Measurements from ENCODE around the gene SERPINA4. TPM values are rescaled to one million over a fixed set of nuclear protein-coding genes. Genes with fewer than 3 reads are reported as not detected.

SERPINA4 gene
- total and polyA plus RNA-seq, 2 of the 13 experiments (the other 11 are each of a cell fraction or from before 2014, with no cell fraction given) = 39.1 to 57.8 TPM

GRCh38 chr14:94598816-94599655 is 37.8 kb downstream of the SERPINA4 start (continued):
- TF ChIP-seq, protein P1, sequence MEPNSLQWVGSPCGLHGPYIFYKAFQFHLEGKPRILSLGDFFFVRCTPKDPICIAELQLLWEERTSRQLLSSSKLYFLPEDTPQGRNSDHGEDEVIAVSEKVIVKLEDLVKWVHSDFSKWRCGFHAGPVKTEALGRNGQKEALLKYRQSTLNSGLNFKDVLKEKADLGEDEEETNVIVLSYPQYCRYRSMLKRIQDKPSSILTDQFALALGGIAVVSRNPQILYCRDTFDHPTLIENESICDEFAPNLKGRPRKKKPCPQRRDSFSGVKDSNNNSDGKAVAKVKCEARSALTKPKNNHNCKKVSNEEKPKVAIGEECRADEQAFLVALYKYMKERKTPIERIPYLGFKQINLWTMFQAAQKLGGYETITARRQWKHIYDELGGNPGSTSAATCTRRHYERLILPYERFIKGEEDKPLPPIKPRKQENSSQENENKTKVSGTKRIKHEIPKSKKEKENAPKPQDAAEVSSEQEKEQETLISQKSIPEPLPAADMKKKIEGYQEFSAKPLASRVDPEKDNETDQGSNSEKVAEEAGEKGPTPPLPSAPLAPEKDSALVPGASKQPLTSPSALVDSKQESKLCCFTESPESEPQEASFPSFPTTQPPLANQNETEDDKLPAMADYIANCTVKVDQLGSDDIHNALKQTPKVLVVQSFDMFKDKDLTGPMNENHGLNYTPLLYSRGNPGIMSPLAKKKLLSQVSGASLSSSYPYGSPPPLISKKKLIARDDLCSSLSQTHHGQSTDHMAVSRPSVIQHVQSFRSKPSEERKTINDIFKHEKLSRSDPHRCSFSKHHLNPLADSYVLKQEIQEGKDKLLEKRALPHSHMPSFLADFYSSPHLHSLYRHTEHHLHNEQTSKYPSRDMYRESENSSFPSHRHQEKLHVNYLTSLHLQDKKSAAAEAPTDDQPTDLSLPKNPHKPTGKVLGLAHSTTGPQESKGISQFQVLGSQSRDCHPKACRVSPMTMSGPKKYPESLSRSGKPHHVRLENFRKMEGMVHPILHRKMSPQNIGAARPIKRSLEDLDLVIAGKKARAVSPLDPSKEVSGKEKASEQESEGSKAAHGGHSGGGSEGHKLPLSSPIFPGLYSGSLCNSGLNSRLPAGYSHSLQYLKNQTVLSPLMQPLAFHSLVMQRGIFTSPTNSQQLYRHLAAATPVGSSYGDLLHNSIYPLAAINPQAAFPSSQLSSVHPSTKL (CRISPR knock-in tag; IDR thresholded peaks at IDR 0.05) = peak; percentile 99
- no peak for TF ChIP-seq ZBTB1 (CRISPR knock-in tag; IDR thresholded peaks at IDR 0.05; ENCODE audit: borderline replicate concordance)
- TF ChIP-seq HOXA9 (CRISPR knock-in tag; IDR thresholded peaks at IDR 0.05; ENCODE audit: borderline replicate concordance) = no peak
- no peak for TF ChIP-seq CEBPZ (IDR thresholded peaks at IDR 0.05; ENCODE audit: low read length)
- TF ChIP-seq NAIF1 (CRISPR knock-in tag; IDR thresholded peaks at IDR 0.05; ENCODE audit: borderline replicate concordance) = 0 out of 2 replicates have a peak, but pooled peaks have one; percentile 39
- peak; percentile 99 for TF ChIP-seq TBL1XR1 (IDR thresholded peaks at IDR 0.05; ENCODE audit: borderline replicate concordance, low read length, partially characterized antibody)
- peak; percentile 60; the same call in 1 of the 2 replicates for TF ChIP-seq ZKSCAN8 (CRISPR knock-in tag; IDR thresholded peaks at IDR 0.05; ENCODE audit: borderline replicate concordance)
- no peak for TF ChIP-seq ZNF550 (CRISPR knock-in tag; IDR thresholded peaks at IDR 0.05; ENCODE audit: borderline replicate concordance)
- TF ChIP-seq ZNF609 (CRISPR knock-in tag; IDR thresholded peaks at IDR 0.05; ENCODE audit: borderline replicate concordance) = peak; percentile 95
- TF ChIP-seq FOXK1 (CRISPR knock-in tag; IDR thresholded peaks at IDR 0.05; ENCODE audit: borderline replicate concordance, low read depth) = peak; percentile 99
- TF ChIP-seq ZNF772 (CRISPR knock-in tag; IDR thresholded peaks at IDR 0.05) = no peak; the same call in none of the 2 replicates
- TF ChIP-seq ZNF503 (CRISPR knock-in tag; IDR thresholded peaks at IDR 0.05) = peak; percentile 95; the same call in 1 of the 2 replicates
- no peak for TF ChIP-seq ATM (IDR thresholded peaks at IDR 0.05; ENCODE audit: borderline replicate concordance)

Data from HepG2 (cell line).